Mucosa of descending colon (tissue), 3 donors: ENCODE results near the gene RAB4B. TPM values are rescaled to one million over a fixed set of nuclear protein-coding genes. Genes with fewer than 3 reads are reported as not detected.

ENCODE experiments used
- ATAC-seq: fragments of 200-7000 bp; cut with Tn5 transposase; one replicate; pipeline ENCODE4 v1.9.1; 2020; ENCODE audit warnings: mild to moderate bottlenecking, moderate library complexity
- DNase-seq, 3 donors: peaks; one replicate each; pipeline ENCODE4 v3.0.0-alpha.2; 2020
- H3K36me3 ChIP-seq: fragments of 200-600 bp; one replicate; pipeline ENCODE4 v1.8.0; 2021; ENCODE audit warnings: low read depth, mild to moderate bottlenecking
- H3K4me1 ChIP-seq: fragments of 200-600 bp; one replicate; pipeline ENCODE4 v1.8.0; 2021; ENCODE audit warnings: low read depth, mild to moderate bottlenecking
- H3K4me3 ChIP-seq: fragments of 200-600 bp; one replicate; pipeline ENCODE4 v1.8.0; 2021; ENCODE audit warnings: mild to moderate bottlenecking
- H3K9me3 ChIP-seq: fragments of 200-600 bp; one replicate; pipeline ENCODE4 v1.8.0; 2021; ENCODE audit warnings: mild to moderate bottlenecking
- intact Hi-C, 2 donors: fragments of 100-400 bp; cut with DNase I in 1 of 2; cut with micrococcal nuclease in 1 of 2; formaldehyde crosslinking; loops; one replicate each; pipeline versions ENCODE4 v1.11.0 to v1.11.1; 2022; cut with DNase I, micrococcal nuclease
- total RNA-seq, 3 donors: library from RNA; stranded (reverse); fragmentation: NEBNext Ultra II Directional in 2 of 3; extraction: Animal tissue kit (Norgen Biotek cat#: 25700) in 2 of 3; gene quantifications; one replicate each; pipeline versions ENCODE4 v1.2.1 to v1.2.4, GENCODE V29; 2021 to 2023
- TF ChIP-seq, protein P1 (sequence below): fragments of 200-600 bp; IDR thresholded peaks from one replicate; pipeline ENCODE4 v1.8.0; 2022; ENCODE audit warnings: antibody characterized with exemption, mild to moderate bottlenecking
- donor health status: DM: no; HTN: no; CAD: no; lungs with moderate emphysema.
- donor health status: DM: no; HTN: no; CAD: no.
- donor health status: DM: no; HTN: yes; CAD: no.

The RAB4B gene
- total RNA-seq, 3 donors from 2014 or later, result 46.9 to 68.1 (median 61.0) TPM

DNA sequence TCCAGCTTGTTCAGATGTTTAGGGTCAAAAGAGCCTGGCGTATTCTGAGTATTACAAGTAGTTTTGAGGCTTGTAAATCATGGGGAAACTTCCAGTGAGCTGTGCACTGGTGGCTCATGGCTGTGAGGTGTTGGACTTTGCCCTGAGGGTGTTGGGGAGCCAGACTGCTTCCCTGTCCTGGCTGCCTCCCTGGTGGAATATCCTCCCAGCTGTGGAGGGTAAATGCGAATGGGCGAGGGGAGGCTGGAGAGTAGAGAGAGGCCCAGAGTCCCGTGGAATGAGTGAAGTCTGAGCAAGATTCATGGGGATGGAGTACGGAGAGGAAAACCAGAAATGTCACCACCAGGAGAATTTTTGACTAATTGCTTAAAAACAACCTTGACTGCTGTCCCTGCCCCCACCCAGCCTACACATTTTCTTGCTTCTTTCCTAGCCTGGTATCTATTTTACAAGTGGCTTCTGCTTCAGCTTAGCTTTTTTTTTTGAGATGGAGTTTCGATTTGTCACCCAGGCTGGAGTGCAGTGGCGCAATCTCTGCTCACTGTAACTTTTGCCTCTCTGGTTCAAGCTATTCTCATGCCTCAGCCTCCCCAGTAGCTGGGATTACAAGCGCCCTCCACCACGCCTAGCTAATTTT is 23.3 kb upstream of the RAB4B start:
- TF ChIP-seq, protein P1, sequence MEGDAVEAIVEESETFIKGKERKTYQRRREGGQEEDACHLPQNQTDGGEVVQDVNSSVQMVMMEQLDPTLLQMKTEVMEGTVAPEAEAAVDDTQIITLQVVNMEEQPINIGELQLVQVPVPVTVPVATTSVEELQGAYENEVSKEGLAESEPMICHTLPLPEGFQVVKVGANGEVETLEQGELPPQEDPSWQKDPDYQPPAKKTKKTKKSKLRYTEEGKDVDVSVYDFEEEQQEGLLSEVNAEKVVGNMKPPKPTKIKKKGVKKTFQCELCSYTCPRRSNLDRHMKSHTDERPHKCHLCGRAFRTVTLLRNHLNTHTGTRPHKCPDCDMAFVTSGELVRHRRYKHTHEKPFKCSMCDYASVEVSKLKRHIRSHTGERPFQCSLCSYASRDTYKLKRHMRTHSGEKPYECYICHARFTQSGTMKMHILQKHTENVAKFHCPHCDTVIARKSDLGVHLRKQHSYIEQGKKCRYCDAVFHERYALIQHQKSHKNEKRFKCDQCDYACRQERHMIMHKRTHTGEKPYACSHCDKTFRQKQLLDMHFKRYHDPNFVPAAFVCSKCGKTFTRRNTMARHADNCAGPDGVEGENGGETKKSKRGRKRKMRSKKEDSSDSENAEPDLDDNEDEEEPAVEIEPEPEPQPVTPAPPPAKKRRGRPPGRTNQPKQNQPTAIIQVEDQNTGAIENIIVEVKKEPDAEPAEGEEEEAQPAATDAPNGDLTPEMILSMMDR, result no peak
- peak; percentile 73 to 78 (median 77) for DNase-seq
- Histone ChIP-seq H3K9me3 (no peaks in the 10 kb centered on the region), H3K4me3 (no peak overlapping the region), H3K4me1 (peaks cover 38% of the 10 kb centered on the region), H3K36me3 (peaks cover 24% of the 10 kb centered on the region)
- intact Hi-C loops, result no loop called here
- ATAC-seq, result peak; percentile 47

DNA sequence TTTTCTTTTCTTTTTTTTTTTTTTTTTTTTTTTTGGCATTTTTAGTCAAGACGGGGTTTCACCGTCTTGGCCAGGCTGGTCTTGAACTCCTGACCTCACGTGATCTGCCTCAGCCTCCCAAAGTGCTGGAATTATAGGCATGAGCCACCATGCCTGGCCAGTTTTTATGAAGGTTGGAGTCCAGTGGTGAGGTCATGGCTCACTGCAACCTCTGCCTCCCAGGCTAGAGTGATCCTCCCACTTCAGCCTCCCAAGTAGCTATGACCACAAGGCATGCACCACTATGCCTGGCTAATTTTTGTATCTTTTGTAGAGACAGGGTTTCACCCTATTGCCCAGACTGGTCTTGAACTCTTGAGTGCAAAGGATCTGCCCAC is 22.8 kb upstream of the RAB4B start:
- intact Hi-C loops, result no loop called here
- H3K4me3 ChIP-seq, result no peak overlapping the region
- DNase-seq (no peak), ATAC-seq (no peak)
- peaks cover 24% of the 10 kb centered on the region for H3K36me3 ChIP-seq
- H3K4me1 ChIP-seq, result peaks cover 36% of the 10 kb centered on the region
- no peaks in the 10 kb centered on the region for H3K9me3 ChIP-seq
- TF ChIP-seq, protein P1, result no peak

DNA sequence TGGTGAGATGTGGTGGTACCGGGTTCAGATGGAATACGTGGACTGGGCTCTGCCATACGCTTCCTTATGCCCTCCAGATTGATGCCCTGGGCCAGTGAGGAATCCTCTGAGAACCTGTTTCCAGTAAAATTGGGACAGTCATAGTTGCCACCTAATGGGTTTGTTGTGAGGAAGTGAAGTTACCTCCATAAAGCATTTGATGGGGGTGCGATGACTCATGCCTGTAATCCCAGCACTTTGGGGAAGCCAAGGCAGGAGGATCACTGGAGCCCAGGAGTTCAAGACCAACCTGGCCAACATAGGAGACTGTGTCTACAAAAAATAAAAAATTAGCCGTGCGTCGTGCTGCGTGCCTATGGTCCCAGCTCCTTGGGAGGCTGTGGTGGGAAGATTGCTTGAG is 22.3 kb upstream of the RAB4B start:
- Histone ChIP-seq H3K36me3 (peaks cover 18% of the 10 kb centered on the region), H3K4me3 (no peak overlapping the region), H3K9me3 (no peaks in the 10 kb centered on the region), H3K4me1 (peaks cover 36% of the 10 kb centered on the region)
- TF ChIP-seq, protein P1, result no peak
- intact Hi-C loops, result no loop called here
- no peak for ATAC-seq
- no peak for DNase-seq

DNA sequence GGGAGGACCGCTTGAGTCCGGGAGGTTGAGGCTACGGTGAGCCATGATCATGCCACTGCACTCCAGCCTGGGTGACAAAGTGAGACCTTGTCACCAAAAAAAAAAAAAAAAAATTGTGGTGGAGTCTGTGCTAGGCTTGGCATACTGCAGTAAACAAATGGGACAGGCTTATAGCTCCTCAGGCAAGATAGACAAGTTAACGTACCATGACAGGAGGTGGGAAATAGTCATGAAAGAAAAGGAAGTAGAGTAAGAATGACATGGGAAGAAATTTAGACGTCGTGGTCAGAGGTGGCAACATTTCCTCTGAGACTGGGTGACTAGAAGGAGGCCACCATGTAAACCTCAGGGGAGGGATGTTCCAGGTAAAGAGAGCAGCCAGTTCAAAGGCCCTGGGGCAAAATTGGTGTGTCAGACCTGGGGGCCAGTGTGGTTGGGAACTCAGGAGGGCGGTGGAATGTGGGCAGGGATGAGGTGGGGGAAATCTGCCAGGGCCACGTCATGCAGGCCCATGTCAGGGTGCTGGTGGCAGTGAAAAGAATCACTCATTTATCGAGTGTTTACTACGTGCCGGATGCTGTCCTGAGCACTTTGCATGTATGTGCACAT is 21.4 kb upstream of the RAB4B start:
- H3K4me1 ChIP-seq, result peaks cover 36% of the 10 kb centered on the region
- no peaks in the 10 kb centered on the region for H3K9me3 ChIP-seq
- H3K4me3 ChIP-seq, result no peak overlapping the region
- TF ChIP-seq, protein P1, result no peak
- H3K36me3 ChIP-seq, result peaks cover 16% of the 10 kb centered on the region
- ATAC-seq (no peak), DNase-seq (no peak)
- intact Hi-C loops, result no loop called here

DNA sequence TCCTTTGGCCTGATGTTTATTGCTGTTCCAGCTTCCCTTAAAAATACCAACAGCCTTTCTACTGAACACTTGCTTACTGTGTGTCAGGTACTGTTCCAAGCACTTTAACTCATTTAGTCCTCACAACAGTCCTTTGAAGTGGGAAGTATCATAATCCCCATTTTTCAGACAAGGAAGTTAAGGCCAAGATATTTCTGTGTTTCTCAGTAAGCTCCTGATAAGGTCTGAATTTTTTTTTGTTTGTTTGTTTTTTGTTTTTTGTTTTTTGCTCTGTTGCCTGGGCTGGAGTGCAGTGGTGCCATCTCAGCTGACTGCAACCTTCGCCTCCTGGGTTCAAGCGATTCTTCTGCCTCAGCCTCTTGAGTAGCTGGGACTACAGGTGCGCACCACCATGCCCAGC is 19.6 kb upstream of the RAB4B start:
- Histone ChIP-seq H3K9me3 (no peaks in the 10 kb centered on the region), H3K4me3 (no peak overlapping the region), H3K36me3 (peaks cover 26% of the 10 kb centered on the region), H3K4me1 (peaks cover 25% of the 10 kb centered on the region)
- DNase-seq (no peak), ATAC-seq (no peak)
- intact Hi-C loops, result no loop called here
- TF ChIP-seq, protein P1, result no peak
